Left ventricle myocardium inferior (tissue), 1 donor: ENCODE data around the gene SCAMP4. TPM values are rescaled to one million over a fixed set of nuclear protein-coding genes. Genes with fewer than 3 reads are reported as not detected.

Experiments
- DNase-seq: peaks from one replicate; pipeline ENCODE4 v3.0.0-alpha.2; 2020
- H3K27ac ChIP-seq: fragments of 200-600 bp; replicated peaks from 2 replicates; pipeline ENCODE4 v1.8.0; 2021
- H3K27me3 ChIP-seq: fragments of 200-600 bp; 2 replicates; pipeline ENCODE4 v1.8.0; 2021; ENCODE audit warnings: low read depth
- H3K36me3 ChIP-seq: fragments of 200-600 bp; 2 replicates; pipeline ENCODE4 v1.8.0; 2021
- H3K4me1 ChIP-seq: fragments of 200-600 bp; 2 replicates; pipeline ENCODE4 v1.8.0; 2021
- H3K4me3 ChIP-seq: fragments of 200-600 bp; 2 replicates; pipeline ENCODE4 v1.8.0; 2021; ENCODE audit warnings: mild to moderate bottlenecking, moderate library complexity
- H3K9me3 ChIP-seq: fragments of 200-600 bp; replicated peaks from 2 replicates; pipeline ENCODE4 v1.8.0; 2021
- intact Hi-C: fragments of 100-400 bp; cut with micrococcal nuclease; formaldehyde crosslinking; loops from one replicate; pipeline ENCODE4 v1.11.0; 2022
- total RNA-seq: library from RNA; stranded (reverse); fragmentation: NEBNext Ultra II Directional; extraction: Animal tissue kit (Norgen Biotek cat#: 25700); gene quantifications from one replicate; pipeline ENCODE4 v1.2.1, GENCODE V29; 2021
- TF ChIP-seq, protein P1 (sequence below): fragments of 200-600 bp; IDR thresholded peaks from 2 replicates; pipeline ENCODE4 v1.8.0; 2021; ENCODE audit warnings: antibody characterized with exemption, mild to moderate bottlenecking, borderline replicate concordance
- donor health status: DM: no; HTN: yes; CAD: no; lungs with severe emphysema.

SCAMP4 gene
- total RNA-seq, 1 donor from 2014 or later, result 16.2 TPM

DNA sequence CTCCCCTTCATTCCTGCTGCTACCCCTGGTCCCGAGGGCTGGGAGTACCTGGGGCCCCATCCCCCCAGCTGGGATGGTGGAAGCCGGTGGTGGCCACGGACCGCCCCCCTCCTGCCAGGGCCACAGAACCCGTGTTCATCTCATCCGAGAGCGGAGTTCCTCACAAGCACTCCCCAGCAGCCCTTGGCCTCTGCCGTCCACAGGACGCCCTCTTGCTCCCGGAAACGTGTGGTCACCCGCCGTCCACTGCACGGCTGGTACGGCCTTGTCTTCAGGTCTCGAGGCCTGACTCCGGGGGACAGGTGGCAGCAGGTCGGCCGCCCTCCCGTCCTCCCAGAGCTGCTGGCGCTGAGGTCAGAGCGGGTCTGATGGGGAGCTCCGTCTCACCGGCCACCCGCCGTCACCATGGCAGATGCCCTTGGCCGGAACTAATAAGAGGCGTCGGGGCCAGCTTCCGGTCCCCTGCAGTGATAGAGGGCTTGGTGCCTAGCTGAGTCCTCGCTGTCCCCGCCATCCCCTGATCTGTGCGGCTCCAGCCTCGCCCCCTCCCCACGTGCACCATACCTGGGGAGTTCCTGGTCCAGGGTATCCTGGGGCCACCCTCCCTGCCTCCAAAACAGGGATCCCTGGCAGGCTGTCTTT, 19.2 kb downstream of the SCAMP4 start:
- intact Hi-C loops, result no loop called here
- Histone ChIP-seq H3K36me3 (peaks cover 47% of the 10 kb centered on the region), H3K4me1 (peaks cover 7% of the 10 kb centered on the region), H3K27me3 (no peaks in the 10 kb centered on the region), H3K27ac (no peak overlapping the region), H3K9me3 (no peaks in the 10 kb centered on the region), H3K4me3 (no peak overlapping the region)
- DNase-seq, result no peak
- TF ChIP-seq, protein P1, sequence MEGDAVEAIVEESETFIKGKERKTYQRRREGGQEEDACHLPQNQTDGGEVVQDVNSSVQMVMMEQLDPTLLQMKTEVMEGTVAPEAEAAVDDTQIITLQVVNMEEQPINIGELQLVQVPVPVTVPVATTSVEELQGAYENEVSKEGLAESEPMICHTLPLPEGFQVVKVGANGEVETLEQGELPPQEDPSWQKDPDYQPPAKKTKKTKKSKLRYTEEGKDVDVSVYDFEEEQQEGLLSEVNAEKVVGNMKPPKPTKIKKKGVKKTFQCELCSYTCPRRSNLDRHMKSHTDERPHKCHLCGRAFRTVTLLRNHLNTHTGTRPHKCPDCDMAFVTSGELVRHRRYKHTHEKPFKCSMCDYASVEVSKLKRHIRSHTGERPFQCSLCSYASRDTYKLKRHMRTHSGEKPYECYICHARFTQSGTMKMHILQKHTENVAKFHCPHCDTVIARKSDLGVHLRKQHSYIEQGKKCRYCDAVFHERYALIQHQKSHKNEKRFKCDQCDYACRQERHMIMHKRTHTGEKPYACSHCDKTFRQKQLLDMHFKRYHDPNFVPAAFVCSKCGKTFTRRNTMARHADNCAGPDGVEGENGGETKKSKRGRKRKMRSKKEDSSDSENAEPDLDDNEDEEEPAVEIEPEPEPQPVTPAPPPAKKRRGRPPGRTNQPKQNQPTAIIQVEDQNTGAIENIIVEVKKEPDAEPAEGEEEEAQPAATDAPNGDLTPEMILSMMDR, result no peak

DNA sequence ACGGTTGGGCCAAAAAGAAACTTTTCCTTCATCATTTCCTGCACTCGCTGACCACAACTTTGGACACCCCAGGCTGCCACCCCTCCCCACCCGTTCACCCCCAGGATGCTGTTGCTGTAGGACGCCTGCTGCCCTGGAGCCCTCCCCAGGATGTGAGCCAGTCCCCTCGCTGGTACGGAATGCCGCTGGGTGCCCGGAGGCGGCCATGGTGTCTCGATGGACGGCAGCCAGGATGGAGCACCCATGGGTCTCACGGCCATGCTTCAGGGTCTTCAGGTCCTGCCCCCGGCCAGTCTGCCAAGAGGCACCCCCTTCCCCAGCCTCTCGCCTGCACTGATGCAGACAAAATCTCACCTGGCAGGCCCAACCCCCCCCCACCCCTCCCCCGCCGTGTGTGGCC, 20.3 kb downstream of the SCAMP4 start:
- intact Hi-C loops, result no loop called here
- peaks cover 14% of the 10 kb centered on the region for H3K4me1 ChIP-seq
- H3K27me3 ChIP-seq, result no peaks in the 10 kb centered on the region
- H3K4me3 ChIP-seq, result no peak overlapping the region
- TF ChIP-seq, protein P1, result no peak
- H3K27ac ChIP-seq, result no peak overlapping the region
- no peaks in the 10 kb centered on the region for H3K9me3 ChIP-seq
- peaks cover 36% of the 10 kb centered on the region for H3K36me3 ChIP-seq
- no peak for DNase-seq

DNA sequence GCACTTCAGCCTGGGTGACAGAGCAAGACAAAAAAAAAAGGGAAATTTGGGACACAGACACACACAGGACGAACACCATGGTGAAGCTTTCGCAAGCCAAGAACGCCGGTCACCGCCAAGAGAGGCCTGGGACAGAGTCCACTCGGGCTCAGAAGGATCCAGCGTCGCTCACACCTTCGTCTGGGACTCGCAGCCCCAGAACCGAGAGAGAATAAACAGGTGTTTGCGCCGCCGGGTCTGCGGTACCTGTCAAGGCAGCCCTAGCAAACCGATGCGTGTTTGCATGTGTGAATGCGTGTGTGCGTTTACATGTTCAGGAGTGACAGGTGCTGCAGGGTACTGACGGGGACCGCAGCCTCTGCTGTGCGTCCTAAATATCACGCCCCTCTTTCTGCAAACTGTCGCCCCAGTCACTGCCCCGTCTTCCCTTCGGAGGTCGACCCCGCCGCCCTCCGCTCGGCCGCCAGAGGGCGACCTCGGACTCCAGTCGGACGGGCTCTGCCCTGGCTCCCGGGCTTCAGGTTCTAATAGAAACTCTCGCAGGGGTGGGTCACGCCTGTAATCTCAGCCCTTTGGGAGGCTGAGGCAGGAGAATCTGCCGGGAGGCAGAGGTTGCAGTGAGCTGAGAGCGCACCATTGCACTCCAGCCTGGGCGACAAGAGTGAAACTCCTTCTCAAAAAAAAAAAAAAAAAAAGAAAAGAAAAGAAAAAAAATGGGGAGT, 24.0 kb downstream of the SCAMP4 start:
- Histone ChIP-seq H3K9me3 (no peaks in the 10 kb centered on the region), H3K27me3 (no peaks in the 10 kb centered on the region), H3K36me3 (peaks cover 7% of the 10 kb centered on the region), H3K27ac (no peak overlapping the region), H3K4me3 (peak overlapping the region; percentile 62), H3K4me1 (peaks cover 14% of the 10 kb centered on the region)
- TF ChIP-seq, protein P1, result peak; percentile 91
- DNase-seq, result peak; percentile 81
- intact Hi-C loops, result no loop called here

DNA sequence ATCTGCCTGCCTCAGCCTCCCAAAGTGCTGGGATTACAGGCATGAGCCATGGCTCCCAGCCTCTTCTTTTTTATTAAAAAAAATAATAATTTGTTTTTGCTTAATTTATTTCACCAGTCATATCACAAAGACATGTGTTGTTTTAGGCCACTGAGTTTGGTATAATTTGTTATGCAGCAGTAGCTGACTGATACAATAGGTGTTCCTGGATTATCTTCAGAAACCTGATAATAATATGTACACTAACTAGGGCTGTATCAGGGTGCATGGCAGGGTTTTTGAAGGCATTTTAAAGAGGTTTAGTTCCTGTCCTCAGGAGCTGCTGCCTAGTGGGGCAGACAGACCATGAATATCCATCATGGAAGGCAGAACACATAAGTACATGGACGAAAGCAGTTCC, 26.2 kb downstream of the SCAMP4 start:
- H3K4me3 ChIP-seq, result no peak overlapping the region
- H3K4me1 ChIP-seq, result peaks cover 22% of the 10 kb centered on the region
- H3K36me3 ChIP-seq, result no peaks in the 10 kb centered on the region
- intact Hi-C loops, result no loop called here
- no peaks in the 10 kb centered on the region for H3K9me3 ChIP-seq
- DNase-seq, result no peak
- no peak overlapping the region for H3K27ac ChIP-seq
- TF ChIP-seq, protein P1, result no peak
- no peaks in the 10 kb centered on the region for H3K27me3 ChIP-seq

- intact Hi-C loops, result no loop called here
- Histone ChIP-seq H3K27ac (no peak overlapping the region), H3K4me1 (peaks cover 22% of the 10 kb centered on the region), H3K4me3 (no peak overlapping the region), H3K27me3 (no peaks in the 10 kb centered on the region), H3K36me3 (no peaks in the 10 kb centered on the region), H3K9me3 (no peaks in the 10 kb centered on the region)
- DNase-seq, result no peak
- TF ChIP-seq, protein P1, result no peak
Observed at GRCh38 chr19:1932395-1932794, 27.2 kb downstream of the SCAMP4 start.
